Spleen (tissue), 7 donors: ENCODE data around the gene AGMO.

Experiments used
- POLR2AphosphoS5 ChIP-seq, 3 donors: sonication (generic); formaldehyde crosslinking; IDR thresholded peaks; one replicate each; pipeline ENCODE4 v1.5.1; 2017; ENCODE audit warnings: antibody characterized with exemption in 3 of 3
- TF ChIP-seq, protein P1 (sequence below), 11 experiments: fragments of 200-600 bp in 7 of 11; fragments of 450-650 bp in 4 of 11; sonication (generic) in 4 of 11; IDR thresholded peaks in 8 of 11; conservative IDR thresholded peaks in 3 of 11; 1 replicate in 7 of 11; 2 replicates in 4 of 11; pipeline versions ENCODE4 v1.4.0 to v1.8.0; 2016 to 2021; ENCODE audit warnings: antibody characterized with exemption in 11 of 11, inconsistent platforms in 4 of 11, mild to moderate bottlenecking in 1 of 11
- donor health status: DM: no; HTN: no; CAD: no; lungs with moderate emphysema.
- donor health status: DM: no; HTN: no; CAD: no.
- donor health status: DM: no; HTN: no; CAD: no.

GRCh38 chr7:15288741-15289140 is 273.1 kb downstream of the AGMO start:
- TF ChIP-seq, protein P1, sequence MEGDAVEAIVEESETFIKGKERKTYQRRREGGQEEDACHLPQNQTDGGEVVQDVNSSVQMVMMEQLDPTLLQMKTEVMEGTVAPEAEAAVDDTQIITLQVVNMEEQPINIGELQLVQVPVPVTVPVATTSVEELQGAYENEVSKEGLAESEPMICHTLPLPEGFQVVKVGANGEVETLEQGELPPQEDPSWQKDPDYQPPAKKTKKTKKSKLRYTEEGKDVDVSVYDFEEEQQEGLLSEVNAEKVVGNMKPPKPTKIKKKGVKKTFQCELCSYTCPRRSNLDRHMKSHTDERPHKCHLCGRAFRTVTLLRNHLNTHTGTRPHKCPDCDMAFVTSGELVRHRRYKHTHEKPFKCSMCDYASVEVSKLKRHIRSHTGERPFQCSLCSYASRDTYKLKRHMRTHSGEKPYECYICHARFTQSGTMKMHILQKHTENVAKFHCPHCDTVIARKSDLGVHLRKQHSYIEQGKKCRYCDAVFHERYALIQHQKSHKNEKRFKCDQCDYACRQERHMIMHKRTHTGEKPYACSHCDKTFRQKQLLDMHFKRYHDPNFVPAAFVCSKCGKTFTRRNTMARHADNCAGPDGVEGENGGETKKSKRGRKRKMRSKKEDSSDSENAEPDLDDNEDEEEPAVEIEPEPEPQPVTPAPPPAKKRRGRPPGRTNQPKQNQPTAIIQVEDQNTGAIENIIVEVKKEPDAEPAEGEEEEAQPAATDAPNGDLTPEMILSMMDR (IDR thresholded peaks at IDR 0.05 in 8 of 11, conservative IDR thresholded peaks at IDR 0.05 in 3 of 11) = no peak
- no peak for TF ChIP-seq POLR2AphosphoS5 (IDR thresholded peaks at IDR 0.05)
